Tibial nerve (tissue), 4 donors: ENCODE results near the gene DCDC2C.

Experiments
- CTCF ChIP-seq, 5 experiments: fragments of 200-600 bp in 3 of 5; fragments of 450-650 bp in 2 of 5; sonication (generic) in 3 of 5; IDR thresholded peaks; one replicate each; pipeline ENCODE4 v1.5.1; 2016 to 2019; ENCODE audit warnings: antibody characterized with exemption in 5 of 5, mild to moderate bottlenecking in 3 of 5, moderate library complexity in 2 of 5
- EP300 ChIP-seq, 2 donors: sonication (generic); formaldehyde crosslinking; IDR thresholded peaks; one replicate each; pipeline ENCODE4 v1.6.1; 2017; ENCODE audit warnings: antibody characterized with exemption in 2 of 2, mild to moderate bottlenecking in 1 of 2
- POLR2A ChIP-seq, 2 donors: fragments of 450-650 bp; IDR thresholded peaks; one replicate each; pipeline ENCODE4 v1.6.1; 2017; ENCODE audit warnings: antibody characterized with exemption in 2 of 2, mild to moderate bottlenecking in 2 of 2, moderate library complexity in 2 of 2

GRCh38 chr2:3756306-3756705 lies 52.9 kb downstream of the DCDC2C start:
- TF ChIP-seq CTCF (IDR thresholded peaks at IDR 0.05): no peak
- TF ChIP-seq POLR2A (IDR thresholded peaks at IDR 0.05): no peak
- TF ChIP-seq EP300 (IDR thresholded peaks at IDR 0.05): no peak
